ENCODE data around the gene NDUFA13. TPM values are rescaled to one million over a fixed set of nuclear protein-coding genes. Genes with fewer than 3 reads are reported as not detected.

The NDUFA13 gene
- total and polyA plus RNA-seq, 12 donors: 856 to 1,278 (median 1,153) TPM

DNA sequence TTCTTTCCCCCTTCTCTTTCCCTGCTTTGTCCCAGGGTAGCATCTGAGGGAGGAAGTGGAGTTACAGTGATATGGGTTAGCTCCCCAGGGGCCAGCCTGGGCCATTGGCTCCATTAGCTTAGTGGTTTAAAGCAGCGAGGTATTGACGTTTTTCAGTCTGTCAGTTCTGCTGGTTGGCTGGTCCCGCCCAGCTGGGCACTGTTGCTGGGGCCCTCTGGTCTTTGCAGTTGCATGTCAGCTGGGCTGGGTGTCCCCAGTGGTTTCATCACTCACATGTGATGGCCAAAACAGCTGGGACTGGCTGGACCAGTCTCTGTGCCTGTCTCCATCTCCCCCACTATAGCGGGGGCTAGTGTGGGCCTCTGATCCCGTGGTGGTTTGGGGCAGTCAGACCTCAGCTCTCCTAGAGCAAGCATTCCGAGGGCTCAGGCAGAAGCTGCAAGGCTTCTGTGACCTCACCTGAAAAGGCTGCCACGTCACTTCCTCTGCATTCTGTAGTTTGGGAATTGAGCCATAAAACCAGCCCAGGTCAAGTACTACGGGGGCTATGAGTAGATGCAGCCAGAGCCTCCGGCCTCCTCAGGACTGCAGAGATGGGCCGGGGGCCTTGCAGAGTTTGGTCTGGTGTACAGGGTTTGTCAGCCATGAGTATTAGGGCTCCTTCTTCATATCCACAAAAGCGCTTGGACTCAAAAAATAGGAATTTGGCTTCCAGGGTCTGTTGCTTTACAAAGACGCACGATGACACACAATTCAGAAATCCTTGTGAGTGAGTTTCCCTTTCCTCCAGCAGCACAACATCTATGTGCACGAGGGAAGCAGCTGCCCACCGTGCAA, 30.6 kb upstream of the NDUFA13 start:
- TF ChIP-seq, protein P1, sequence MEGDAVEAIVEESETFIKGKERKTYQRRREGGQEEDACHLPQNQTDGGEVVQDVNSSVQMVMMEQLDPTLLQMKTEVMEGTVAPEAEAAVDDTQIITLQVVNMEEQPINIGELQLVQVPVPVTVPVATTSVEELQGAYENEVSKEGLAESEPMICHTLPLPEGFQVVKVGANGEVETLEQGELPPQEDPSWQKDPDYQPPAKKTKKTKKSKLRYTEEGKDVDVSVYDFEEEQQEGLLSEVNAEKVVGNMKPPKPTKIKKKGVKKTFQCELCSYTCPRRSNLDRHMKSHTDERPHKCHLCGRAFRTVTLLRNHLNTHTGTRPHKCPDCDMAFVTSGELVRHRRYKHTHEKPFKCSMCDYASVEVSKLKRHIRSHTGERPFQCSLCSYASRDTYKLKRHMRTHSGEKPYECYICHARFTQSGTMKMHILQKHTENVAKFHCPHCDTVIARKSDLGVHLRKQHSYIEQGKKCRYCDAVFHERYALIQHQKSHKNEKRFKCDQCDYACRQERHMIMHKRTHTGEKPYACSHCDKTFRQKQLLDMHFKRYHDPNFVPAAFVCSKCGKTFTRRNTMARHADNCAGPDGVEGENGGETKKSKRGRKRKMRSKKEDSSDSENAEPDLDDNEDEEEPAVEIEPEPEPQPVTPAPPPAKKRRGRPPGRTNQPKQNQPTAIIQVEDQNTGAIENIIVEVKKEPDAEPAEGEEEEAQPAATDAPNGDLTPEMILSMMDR (IDR thresholded peaks at IDR 0.05): no peak
- H3K27me3 ChIP-seq: no peaks in the 10 kb centered on the region
- intact Hi-C loops (cut with DNase I): loop anchor here in 3 of 10 donors (5.0 to 10.0 kb wide), 3 partner anchors 78 to 98 kb away; partner anchors contain the start of gene GATAD2A (in 2 of the 3)
- peaks cover 0 to 43% (median 0%) of the 10 kb centered on the region in 9 donors for H3K36me3 ChIP-seq
- peak in 3 of 8 donors; percentile 3 to 10 (median 4) for ATAC-seq
- 65 to 69% methylated on average over 15 of the region's 15 CpGs for WGBS, 2 donors
- no peaks in the 10 kb centered on the region for H3K9me3 ChIP-seq
- H3K4me3 ChIP-seq: no peak overlapping the region
- peak in 1 of 2 donors; percentile 23 for DNase-seq
- peak overlapping the region in 7 of 10 donors; percentile 19 to 53 (median 39) for H3K27ac ChIP-seq
- H3K4me1 ChIP-seq: peaks cover 20 to 71% (median 49%) of the 10 kb centered on the region in 9 donors

DNA sequence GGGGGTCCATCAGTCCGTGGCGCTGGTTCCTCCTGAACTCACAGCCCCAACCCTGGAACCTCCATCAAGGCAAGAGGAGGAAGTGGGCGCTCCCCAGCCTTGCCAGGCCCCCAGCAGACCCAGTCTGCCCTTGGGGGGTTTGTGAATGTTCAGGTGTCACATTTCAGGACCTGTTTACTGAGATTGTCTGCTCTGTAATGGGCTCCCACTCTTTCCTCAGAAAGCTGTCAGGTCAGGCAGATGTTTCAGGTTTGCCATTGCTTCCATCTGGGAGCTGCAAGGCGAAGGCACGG, 30.1 kb upstream of the NDUFA13 start:
- Histone ChIP-seq H3K27ac (peak overlapping the region in 2 of 10 donors; percentile 5 to 44), H3K9me3 (no peaks in the 10 kb centered on the region), H3K27me3 (no peaks in the 10 kb centered on the region), H3K4me1 (peaks cover 22 to 75% (median 49%) of the 10 kb centered on the region in 9 donors), H3K4me3 (no peak overlapping the region), H3K36me3 (peaks cover 0 to 40% (median 0%) of the 10 kb centered on the region in 9 donors)
- intact Hi-C loops (cut with DNase I): loop anchor here in 3 of 10 donors (5.0 to 10.0 kb wide), 3 partner anchors 79 to 99 kb away; partner anchors contain the start of gene GATAD2A (in 2 of the 3)
- DNase-seq: no peak
- TF ChIP-seq, protein P1 (IDR thresholded peaks at IDR 0.05): no peak
- WGBS, 2 donors: 86 to 94% methylated on average over 5 of the region's 5 CpGs
- ATAC-seq: no peak

DNA sequence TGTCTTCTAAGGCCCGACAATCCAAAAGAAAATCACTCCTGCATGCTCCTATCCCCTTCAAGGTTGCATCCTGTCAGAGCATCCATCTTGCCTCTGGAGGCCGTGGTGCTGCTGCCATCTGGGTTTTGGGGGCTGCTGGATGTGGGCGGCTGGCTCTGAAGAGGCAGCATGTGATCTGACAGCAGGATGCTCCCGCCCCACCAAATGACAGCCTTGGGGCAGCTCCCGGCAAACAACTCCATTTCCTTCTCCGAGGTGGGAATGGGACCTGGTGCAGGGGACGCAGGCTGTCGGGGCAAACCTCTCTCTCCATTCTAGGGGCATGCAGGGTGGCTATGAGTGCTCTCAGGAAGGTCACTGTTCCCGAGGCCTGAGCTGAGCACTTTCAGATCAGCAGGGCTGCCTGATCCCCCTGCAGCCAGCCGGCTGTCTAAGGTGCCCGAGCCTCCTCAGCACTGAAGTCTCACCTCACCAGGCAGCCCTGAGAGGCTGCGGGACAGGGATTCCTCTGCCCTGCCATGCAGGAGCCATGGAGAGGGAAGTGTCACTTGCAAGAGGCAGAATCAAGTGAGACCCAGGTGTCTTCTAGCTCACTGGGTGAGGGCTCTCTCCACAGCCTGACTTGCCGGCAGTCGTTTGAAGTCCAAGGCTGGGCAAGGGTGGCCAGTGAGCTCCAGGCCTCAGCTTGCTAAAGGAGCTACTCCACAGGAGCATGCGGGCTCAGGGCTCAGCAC, 29.5 kb upstream of the NDUFA13 start:
- TF ChIP-seq, protein P1 (IDR thresholded peaks at IDR 0.05): no peak
- H3K36me3 ChIP-seq: peaks cover 0 to 43% (median 0%) of the 10 kb centered on the region in 9 donors
- intact Hi-C loops (cut with DNase I): loop anchor here in 3 of 10 donors (5.0 to 10.0 kb wide), 3 partner anchors 79 to 99 kb away; partner anchors contain the start of gene GATAD2A (in 2 of the 3)
- H3K27me3 ChIP-seq: no peaks in the 10 kb centered on the region
- WGBS, 2 donors: 80 to 82% methylated on average over 15 of the region's 15 CpGs
- H3K4me1 ChIP-seq: peaks cover 22 to 75% (median 49%) of the 10 kb centered on the region in 9 donors
- ATAC-seq: no peak
- H3K27ac ChIP-seq: peak overlapping the region in 2 of 10 donors; percentile 5 to 10
- DNase-seq: no peak
- no peaks in the 10 kb centered on the region for H3K9me3 ChIP-seq
- no peak overlapping the region for H3K4me3 ChIP-seq

Measured in heart right ventricle (tissue), 16 donors.